Epithelial cell of prostate (primary cell): Measurements from ENCODE around the gene MCF2L.

ENCODE experiments used
- DNase-seq: peaks from one replicate; pipeline ENCODE4 v3.0.0-alpha.2; 2011; ENCODE audit warnings: low read depth, low spot score
- H3K27ac ChIP-seq: fragments of 450-650 bp; 2 replicates; pipeline ENCODE4 v1.5.1; 2017; ENCODE audit warnings: mild to moderate bottlenecking

Gene MCF2L

GRCh38 chr13:113126265-113127150, 157.5 kb downstream of the MCF2L start:
- no peak overlapping the region for H3K27ac ChIP-seq
- no peak for DNase-seq

GRCh38 chr13:113129480-113129879, 160.5 kb downstream of the MCF2L start:
- no peak overlapping the region for H3K27ac ChIP-seq
- DNase-seq = no peak

GRCh38 chr13:113129921-113130750, 161.1 kb downstream of the MCF2L start:
- H3K27ac ChIP-seq = no peak overlapping the region
- DNase-seq = no peak

GRCh38 chr13:113135281-113135760, 166.3 kb downstream of the MCF2L start:
- H3K27ac ChIP-seq = no peak overlapping the region
- DNase-seq = no peak

GRCh38 chr13:113137691-113138298, 168.8 kb downstream of the MCF2L start:
- no peak overlapping the region for H3K27ac ChIP-seq
- no peak for DNase-seq

GRCh38 chr13:113138792-113139551, 170.0 kb downstream of the MCF2L start:
- no peak overlapping the region for H3K27ac ChIP-seq
- DNase-seq = no peak

- no peak for DNase-seq
- H3K27ac ChIP-seq = no peak overlapping the region
Measured at GRCh38 chr13:113139577-113139976, 170.6 kb downstream of the MCF2L start.

GRCh38 chr13:113140677-113141600, 171.9 kb downstream of the MCF2L start:
- no peak for DNase-seq
- H3K27ac ChIP-seq = no peak overlapping the region

- DNase-seq = no peak
- no peak overlapping the region for H3K27ac ChIP-seq
Measured at GRCh38 chr13:113141601-113141970, 172.6 kb downstream of the MCF2L start.

- DNase-seq = no peak
- H3K27ac ChIP-seq = no peak overlapping the region
Measured at GRCh38 chr13:113142876-113143275, 173.9 kb downstream of the MCF2L start.

GRCh38 chr13:113143466-113144254, 174.6 kb downstream of the MCF2L start:
- no peak overlapping the region for H3K27ac ChIP-seq
- no peak for DNase-seq

- no peak for DNase-seq
- no peak overlapping the region for H3K27ac ChIP-seq
Measured at GRCh38 chr13:113144255-113144629, 175.2 kb downstream of the MCF2L start.

- H3K27ac ChIP-seq = no peak overlapping the region
- no peak for DNase-seq
Measured at GRCh38 chr13:113145496-113145895, 176.5 kb downstream of the MCF2L start.

GRCh38 chr13:113145911-113146598, 177.0 kb downstream of the MCF2L start:
- no peak overlapping the region for H3K27ac ChIP-seq
- DNase-seq = no peak

- no peak for DNase-seq
- no peak overlapping the region for H3K27ac ChIP-seq
Measured at GRCh38 chr13:113146750-113147149, 177.7 kb downstream of the MCF2L start.

- no peak for DNase-seq
- no peak overlapping the region for H3K27ac ChIP-seq
Measured at GRCh38 chr13:113147206-113147605, 178.2 kb downstream of the MCF2L start.

- no peak overlapping the region for H3K27ac ChIP-seq
- DNase-seq = no peak
Measured at GRCh38 chr13:113148407-113148806, 179.4 kb downstream of the MCF2L start.
